ENCODE measurements around the gene IFFO2.
"Not testable (repeated sequence)": the region's sequence is repeated elsewhere in the genome, so short reads cannot be mapped to it uniquely, and the experiment has no call there.

Gene IFFO2

DNA sequence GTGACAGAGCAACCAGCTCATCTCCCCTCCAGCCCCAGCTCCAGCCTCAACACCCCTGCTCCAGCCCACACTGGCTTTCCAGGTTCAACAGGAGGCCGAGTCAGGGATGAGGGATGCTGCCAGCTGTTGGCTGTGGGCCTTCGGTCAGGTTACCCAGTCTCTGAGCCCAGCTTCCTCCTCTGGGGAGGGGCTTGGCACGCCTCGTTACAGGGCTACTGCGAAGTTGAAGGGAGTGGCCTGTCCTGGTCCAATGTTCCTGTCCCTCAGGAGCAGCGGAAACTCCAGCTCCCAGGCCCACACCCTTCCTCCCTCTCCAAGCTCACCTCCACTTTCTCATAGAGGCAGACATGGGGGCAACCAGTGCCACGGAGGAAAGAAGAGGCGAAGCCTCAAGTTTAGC, 81.9 kb downstream of the IFFO2 start:
- no peak for DNase-seq (ENCODE audit: low spot score)

DNA sequence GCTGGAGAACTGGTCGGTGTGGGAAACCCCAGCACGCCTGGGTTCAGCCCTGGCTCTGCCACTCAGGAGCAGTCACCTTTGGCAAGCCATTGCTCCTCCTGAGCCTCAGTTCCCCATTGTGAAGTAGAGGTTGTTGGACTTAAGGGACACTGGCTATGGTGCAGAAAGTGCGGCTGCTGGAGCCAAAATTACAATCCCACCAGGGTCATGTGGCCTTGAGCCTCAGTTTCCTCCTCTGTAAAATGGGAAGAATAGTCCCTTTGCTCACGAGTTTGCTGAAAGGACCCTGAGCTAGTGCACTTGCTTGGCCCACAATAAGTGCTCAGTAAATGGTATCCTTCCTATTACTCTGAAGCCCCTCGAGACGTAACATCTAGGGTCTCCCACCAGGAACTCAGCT, 82.4 kb downstream of the IFFO2 start:
- no peak for DNase-seq (ENCODE audit: low spot score)

DNA sequence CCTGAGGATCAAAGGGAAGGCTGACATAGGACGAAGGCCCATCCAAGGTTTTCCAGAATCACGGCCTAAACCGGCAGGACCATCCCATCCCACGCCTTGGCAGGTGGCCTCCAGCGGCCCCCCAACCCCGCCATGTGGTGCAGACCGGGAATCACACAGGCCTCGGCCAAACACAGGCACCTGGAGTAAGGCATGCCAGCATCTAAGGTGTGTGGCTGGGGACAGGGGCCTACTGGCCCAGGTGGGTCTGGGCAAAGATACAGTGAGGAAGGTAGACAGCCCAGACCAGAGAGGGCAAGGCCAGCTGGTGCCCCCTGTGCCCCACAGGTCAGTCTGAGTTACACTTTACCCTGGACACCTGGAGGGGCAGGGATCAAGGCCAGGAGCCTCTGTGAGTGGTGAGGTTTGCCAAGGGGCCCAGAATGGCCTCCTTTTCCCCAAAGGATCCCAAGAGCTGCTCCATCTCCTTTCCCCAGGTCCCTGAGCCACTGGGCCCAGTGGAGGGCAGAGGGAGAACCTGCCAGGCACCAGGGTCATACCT, 84.3 kb downstream of the IFFO2 start:
- no peak for DNase-seq (ENCODE audit: low spot score)

DNA sequence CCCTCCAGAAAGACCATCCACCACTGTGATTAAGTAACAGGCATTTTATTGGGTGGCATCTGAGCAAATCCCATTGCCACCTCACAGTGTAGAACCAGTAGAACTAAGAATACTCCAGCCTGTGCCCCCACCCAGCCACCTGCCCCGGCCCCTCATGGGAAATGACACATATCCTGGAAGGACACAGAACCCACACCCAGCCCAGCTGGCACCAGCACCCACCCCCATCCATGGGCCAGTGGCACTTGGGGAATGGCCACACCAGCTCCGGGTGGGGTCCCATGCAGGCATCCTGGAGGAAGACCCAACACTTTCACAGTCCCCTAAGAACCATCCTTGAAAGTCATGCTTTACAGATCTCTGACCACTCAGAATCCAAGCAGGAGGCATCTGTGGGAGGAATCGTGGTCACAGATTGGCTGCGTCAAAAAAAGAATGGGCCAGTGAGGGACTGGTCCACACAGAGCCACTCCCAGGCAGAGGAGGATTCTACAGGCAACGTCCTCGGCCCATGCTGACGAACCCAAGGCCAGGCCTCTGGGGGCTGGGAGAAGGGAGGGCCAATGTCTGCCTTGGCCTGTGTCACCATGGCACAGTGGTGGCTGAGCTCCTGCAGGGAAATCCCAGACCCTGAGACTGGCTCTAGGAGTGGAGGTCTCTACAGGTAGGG, 84.9 kb downstream of the IFFO2 start:
- DNase-seq (ENCODE audit: low spot score): no peak

DNA sequence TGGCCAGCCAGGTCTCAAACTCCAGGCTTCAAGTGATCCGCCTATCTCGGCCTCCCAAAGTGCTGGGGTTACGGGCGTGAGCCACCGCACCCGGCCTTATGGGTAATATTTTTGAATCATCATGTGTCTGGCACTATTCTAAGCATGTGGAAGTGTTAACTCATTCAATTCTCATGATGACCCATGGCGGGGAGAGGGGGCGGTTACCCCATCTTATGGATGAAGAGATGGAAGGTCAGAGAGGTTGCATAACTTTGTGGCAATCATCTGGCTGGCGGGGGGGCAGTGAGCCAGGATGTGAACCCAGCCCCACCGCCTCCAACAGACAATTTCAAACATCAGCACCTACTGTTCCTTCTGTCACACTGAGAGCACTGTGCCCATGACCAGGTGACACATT, 85.5 kb downstream of the IFFO2 start:
- DNase-seq (ENCODE audit: low spot score): no peak

DNA sequence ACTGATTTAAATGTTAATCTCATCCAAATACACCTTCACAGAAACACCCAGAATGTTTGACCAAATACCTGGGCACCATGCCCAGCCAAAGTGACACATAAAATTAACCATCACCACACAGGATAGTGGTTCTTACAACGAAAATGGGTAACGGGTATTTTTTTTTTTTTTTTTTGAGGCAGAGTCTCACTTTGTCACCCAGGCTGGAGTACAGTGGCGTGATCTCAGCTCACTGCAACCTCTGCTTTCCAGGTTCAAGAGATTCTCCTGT, 85.9 kb downstream of the IFFO2 start:
- not testable (repeated sequence) for DNase-seq (ENCODE audit: low spot score)

DNA sequence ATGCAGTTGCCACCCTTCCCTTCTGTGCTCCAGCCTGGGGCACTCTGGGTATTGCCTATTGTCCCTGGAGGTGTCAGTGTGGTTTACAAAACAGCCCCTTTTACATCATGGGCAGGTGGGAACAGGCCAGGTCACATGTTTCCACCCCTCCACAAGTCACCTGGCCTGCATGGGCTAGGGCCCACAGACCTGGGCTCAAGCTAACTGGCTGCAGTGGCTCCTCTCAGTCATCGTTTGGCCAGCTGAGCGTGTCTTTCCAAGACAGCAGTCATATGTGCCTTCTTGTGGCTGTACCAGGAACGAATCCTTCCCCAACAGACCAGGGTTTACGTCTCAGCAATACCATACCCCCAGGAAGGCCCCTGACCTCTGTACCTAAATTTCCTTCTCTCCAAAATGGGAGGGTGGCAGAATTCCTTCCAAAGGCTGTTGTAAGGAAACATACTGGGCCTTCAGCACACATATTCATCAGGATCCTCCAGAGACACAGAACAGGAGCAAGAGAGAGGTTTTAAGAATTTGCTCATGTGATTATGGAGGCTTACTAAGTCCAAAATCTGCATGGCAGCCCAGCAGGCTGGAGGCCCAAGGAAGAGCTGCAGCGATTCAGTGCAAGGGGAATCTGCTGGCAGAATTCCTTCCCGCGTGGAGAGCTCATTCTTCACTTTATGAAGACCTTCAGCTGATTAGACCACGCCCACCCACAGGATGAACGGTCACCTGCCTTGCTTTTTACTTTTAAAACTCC, 86.5 kb downstream of the IFFO2 start:
- no peak for DNase-seq (ENCODE audit: low spot score)

DNA sequence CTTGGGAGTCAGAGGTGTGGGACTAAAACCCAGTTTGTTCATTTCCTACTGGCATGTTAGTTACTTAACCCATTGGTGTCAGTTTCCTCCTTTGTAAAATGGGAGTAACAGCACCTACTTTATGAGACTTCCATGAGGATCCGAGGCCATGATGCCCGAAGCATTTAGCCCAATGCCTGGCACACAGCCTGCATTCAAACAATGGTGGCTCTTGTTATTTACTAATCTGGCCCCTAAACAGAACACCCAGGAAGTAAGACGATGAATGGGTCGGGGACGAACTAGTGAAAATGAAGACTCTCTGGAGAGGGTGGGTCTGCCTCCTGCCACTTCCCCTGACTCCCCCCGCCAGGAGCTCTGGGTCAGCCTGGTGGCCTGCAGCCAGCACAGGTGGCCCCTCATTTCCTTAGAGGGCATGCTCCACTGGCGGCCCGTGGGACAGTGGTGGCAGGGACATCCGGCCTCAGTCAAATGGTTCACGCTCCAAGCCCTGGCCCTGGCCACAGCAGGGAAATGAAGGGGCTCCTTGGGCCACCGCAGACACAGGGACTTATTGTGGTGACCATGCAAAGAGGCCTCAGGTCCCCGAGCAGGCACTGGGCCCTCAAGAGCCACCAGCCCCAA, 87.6 kb downstream of the IFFO2 start:
- DNase-seq (ENCODE audit: low spot score): no peak

DNA sequence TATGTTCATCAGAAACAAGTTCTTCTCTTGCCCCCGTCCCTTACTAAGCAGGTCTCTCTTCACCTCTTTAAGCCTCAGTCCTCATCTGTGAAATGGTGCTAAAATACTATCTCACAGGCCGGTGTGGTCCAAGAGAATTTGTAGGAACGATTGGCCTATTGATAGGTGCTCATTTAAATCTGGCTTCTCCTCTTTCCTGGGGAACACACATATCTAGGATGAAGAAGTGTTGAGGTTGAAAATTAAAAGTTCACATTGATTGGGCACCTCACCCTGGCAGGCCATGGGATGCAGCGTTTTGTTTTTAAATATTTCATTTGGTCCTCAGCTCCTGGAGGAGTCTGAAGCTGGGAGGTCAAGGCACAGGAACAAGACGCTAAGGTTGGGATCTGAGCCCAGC, 88.1 kb downstream of the IFFO2 start:
- no peak for DNase-seq (ENCODE audit: low spot score)

DNA sequence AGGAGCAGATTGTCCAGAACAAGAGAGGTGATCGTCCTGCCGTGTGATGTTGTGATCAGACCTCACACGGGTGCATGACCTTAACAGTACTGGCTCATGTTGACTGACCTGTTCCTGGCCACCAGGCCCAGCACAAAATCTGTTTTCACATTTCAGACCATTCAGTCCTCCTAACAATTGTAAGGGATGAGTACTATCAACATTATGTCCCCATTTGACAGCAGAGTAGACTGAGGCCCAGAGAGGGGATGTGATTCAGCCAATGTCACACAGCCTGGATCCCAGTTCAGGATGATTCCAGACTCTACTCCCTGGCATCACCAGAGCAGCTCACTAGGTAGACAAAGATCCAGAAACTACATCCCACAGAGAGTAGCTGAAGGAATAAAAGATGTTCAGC, 89.6 kb downstream of the IFFO2 start:
- DNase-seq (ENCODE audit: low spot score): no peak

DNA sequence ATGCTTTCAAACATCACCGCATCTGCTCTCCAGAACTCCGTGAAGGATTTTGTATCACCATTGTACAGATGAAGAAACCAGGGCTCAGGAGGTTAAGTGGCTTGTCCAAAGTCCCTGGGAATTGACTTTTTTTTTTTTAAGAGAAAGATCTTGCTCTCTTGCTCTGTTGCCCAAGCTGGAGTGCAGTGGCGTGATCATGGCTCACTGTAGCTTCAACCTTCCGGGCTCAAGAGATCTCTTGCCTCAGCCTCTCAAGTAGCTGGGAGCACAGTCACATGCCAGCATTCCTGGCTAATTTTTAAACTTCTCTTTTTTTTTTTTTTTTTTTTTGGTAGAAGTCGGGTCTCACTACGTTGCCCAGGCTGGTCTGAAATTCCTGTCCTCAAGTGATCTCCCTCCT, 90.2 kb downstream of the IFFO2 start:
- no peak for DNase-seq (ENCODE audit: low spot score)

DNA sequence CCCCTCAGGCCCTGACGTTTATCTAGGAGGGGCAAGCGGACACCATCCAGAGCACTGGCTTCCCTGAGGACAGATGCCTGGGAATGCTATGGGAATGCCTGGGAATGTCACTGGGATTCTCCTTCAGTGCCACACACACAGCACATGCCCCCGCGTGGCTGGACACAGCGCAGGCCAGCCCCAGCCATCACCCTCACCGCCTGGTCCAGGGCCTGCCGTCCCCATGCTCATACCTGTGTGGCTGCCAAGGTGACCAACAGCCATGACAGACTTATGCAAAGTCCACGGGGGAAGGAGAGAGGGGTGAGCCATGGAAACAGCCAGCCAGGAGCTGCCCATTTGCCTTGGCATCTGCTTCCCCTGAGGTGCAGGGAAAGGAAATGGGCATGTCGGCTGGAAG, 91.3 kb downstream of the IFFO2 start:
- no peak for DNase-seq (ENCODE audit: low spot score)

DNA sequence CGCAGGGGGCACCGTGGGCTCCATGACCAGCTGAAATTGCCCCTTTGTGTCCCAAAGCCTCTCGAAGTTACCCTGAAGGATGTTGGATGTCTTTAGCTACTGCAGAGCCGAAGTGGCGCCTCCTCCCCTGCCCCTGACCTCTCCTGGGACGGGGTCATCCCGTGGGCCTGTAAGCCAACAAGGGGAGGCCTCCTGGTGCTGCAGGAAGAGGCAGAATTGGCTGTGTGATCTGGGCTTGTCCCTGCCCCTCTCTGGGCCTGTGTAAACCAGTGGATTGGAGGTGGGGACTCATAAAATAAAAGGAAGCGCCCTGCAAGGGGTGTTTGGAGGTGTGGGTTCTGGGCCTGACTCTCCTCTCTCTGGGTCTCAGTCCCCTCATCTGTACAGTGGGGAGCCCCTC, 94.9 kb downstream of the IFFO2 start:
- no peak for DNase-seq (ENCODE audit: low spot score)

DNA sequence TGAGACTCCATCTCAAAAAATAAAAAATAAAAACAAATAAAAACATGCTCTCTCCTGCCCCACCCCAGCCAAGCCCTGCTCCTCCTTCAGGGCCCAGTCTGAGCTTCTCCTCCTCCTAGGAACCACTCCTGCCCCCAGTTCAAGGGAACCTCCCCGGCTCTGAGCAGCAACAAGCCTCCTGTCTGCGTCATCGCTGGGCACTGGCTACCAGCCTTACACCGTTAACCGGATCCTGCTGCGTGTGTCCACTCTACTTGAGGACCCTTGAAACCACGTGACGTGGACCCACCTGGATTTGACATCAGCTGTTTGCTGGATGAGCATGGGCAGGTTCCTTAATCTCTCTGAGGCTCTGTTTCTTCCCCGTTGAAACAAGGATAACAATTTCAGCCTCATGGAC, 95.4 kb downstream of the IFFO2 start:
- no peak for DNase-seq (ENCODE audit: low spot score)

DNA sequence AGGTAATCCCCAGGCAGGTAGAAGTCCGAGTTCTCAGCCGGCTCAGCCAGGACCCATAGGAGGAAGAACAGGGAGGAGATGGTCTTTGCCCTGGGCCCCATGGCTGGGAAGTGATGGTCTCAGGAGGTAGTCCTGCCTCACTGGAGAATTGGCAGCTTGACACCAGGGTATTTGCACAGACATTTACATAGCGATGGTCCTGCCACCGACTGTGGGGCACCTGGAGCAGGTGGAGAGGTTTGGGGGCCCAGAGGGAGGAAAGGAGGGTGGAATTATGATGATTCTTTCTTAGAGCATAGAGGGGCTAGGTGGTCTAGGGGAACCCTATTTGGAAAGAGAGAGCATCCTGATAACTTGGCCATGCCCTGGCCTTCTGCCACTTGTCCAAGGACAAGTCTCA, 96.9 kb downstream of the IFFO2 start, which contains the start of gene TAS1R2:
TSS of gene TAS1R2 (minus strand) at position 101 of the 400 bp plus-strand sequence. CDS start at position 101, 0 bp downstream.
- no peak for DNase-seq (ENCODE audit: low spot score)

DNA sequence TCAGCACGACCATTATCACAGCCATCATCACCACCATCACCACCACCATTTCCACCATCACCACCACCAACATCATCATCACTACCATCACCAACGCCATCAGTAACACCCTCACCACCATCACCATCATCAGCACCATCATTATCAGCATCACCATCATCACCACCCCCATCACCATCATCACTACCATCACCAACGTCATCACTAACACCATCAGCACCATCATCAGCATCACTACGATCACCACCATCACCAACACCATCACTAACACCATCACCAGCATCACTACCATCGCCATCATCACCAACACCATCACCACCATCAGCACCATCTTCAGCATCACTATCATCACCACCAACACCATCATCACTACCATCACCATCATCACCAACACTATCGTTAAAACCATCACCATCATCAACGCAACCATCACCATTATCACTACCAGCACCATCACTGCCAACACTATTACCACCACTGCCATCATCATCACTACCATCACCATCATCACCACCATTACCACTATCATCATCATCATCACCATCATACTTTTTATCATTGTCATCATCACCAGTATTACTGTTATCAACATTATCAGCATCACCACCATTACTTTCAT, 98.3 kb downstream of the IFFO2 start:
- DNase-seq (ENCODE audit: low spot score): no peak

DNA sequence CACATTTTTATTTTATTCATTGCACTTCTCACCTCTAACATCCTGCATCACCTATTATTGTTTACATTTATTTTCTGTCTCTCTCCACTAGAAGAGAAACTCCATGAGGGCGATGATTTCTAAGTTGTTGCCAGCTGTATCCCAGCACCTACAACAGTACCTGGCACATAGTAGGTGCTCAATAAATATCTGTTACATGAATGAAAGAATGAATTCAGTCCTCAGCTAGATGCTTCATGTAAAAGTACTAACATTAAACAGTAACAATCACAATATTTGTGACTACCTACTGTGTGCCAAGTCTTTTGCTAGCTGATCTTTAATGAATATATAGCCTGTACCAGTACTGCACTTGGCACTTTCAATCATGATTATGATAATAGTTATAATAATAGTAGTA, 100.0 kb downstream of the IFFO2 start:
- DNase-seq (ENCODE audit: low spot score): no peak

DNA sequence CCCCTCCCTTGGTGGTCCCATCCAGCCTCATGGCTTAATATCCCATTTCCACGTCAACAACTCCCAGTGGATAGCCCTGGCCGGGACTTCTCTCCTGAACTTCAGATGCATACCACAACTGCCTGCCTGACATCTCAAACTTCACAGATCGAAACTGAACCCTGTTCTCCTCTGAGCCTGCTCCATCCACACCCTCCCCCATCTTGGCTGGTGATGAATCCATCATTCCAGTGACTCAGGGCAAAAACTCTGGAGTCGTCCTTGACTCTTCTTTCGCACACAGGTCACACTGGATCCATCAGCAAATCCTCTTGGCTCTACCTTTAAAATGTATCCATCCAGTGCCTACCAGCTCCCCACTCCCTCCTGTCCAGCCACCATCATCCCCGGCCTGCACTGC, 100.9 kb downstream of the IFFO2 start:
- no peak for DNase-seq (ENCODE audit: low spot score)

DNA sequence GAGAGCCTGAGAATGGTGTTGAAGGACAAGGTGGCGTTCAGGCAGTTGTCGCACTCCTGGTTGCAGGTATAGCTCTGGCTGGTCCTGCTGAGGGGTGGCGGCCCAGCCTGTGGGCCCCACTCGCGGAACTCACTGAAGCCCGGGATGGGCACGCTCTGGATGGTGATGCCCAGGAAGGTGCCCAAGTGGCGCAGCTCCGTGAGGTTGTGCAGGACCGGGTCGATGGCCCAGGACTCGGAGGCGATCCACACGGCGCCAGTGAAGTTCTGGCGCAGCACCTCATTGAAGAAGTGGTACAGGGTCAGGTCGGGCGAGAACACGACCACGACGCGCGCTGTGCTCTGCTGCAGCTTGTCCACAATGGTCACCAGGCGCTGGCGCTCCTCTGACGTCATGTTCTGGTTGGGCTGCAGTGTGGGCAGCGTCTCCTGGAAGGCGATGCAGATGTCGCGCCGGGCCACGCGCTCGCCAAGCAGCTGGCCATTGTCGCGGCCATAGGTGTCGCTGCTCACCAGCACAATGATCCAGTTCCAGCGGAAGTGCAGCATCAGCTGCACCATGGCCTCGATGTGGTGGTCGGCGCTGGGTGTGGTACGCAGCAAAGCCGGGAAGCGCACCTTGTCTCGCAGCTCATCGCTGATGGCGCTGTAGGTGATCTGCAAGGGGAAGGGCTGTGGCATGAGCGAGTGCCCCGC, 102.0 kb downstream of the IFFO2 start:
- no peak for DNase-seq (ENCODE audit: low spot score)
